ENCODE data around the gene C2CD2. TPM values are rescaled to one million over a fixed set of nuclear protein-coding genes. Genes with fewer than 3 reads are reported as not detected.

Gene C2CD2
- total and polyA plus RNA-seq, 2 donors = 13.0 to 24.3 TPM

DNA sequence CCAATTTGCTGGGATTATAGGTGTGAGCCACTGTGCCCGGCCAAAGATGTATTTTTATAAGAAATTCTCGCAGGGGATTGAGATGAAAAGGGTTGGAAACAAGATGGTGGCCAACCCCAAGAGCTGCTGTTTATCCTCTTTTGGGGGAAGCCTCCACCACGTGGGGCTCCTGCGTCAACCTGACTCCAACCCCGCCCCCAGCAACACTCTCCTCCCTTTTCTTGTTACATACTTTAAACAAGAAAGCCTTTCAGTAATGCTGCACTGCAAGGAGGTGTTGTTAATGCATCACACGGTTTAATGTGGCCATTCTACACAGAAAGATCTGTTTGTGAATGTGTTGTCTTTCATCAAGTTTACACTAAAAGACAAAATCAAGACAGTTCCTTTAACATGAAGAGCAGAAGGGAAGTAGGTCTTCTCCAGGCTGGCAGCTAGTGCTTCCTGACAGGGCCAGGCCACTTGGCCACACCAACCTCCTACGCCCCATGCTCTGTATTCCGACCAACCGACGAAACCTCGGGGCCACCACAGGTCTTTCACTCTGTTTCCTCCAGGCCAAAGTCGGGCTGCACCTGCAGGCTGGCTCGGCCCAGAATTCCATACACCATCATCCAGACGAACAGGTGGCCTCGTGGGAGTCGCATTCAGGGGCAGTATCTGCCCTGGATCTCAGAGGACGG lies 25.9 kb downstream of the C2CD2 start:
- no peaks in the 10 kb centered on the region for H3K4me1 ChIP-seq (ENCODE audit: insufficient read depth)
- H3K27ac ChIP-seq (ENCODE audit: low read depth) = no peak overlapping the region
- no peak for DNase-seq (ENCODE audit: extremely low spot score)

GRCh38 chr21:41926807-41927171 lies 27.0 kb downstream of the C2CD2 start:
- no peak for DNase-seq (ENCODE audit: extremely low spot score)
- peak overlapping the region; percentile 78 for H3K27ac ChIP-seq (ENCODE audit: low read depth)
- no peaks in the 10 kb centered on the region for H3K4me1 ChIP-seq (ENCODE audit: insufficient read depth)
- no peak overlapping the region for H3K4me3 ChIP-seq (ENCODE audit: low read depth, low read length)
- no peaks in the 10 kb centered on the region for H3K36me3 ChIP-seq (ENCODE audit: insufficient read depth)
- WGBS = 36% methylated on average over 3 of the region's 3 CpGs

More for the DNA sequence above, 25.9 kb downstream of the C2CD2 start:
- Histone ChIP-seq H3K36me3 (ENCODE audit: insufficient read depth) (no peaks in the 10 kb centered on the region), H3K4me3 (ENCODE audit: low read depth, low read length) (no peak overlapping the region)
- WGBS = 85% methylated on average over 17 of the region's 17 CpGs

DNA sequence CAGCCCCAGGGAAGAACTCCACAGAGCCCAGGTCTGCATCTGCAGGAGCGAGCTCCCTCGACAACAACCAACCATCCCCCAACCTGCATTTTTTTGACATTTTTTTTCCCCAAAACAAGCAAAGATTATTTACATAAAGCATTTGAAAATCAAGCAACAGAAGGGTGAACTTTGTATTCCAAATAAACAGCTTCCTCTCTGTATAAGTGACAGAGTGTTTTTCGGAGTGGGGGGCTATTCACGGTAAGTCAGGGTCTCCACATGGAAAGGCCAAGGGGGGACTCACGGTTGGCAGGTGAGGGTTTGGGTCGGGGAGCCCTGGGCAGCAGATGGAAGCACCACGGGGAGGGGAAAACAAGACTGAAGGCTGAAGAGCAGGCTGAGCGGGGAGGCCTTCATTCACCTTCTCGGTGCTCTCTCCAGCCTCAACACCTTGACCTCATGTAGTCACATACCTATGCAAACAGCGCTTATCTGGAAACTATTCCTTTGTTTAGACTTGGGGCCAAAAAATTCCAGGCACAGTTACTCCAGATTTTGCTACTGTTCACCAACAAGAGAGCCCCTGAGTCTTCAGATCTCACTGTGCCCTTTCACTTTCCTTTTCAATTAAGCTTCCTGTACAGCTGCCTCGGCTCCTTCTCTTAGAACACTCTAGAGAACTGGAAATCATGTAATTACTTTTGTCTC lies 27.6 kb downstream of the C2CD2 start:
- H3K4me1 ChIP-seq (ENCODE audit: insufficient read depth) = no peaks in the 10 kb centered on the region
- 45% methylated on average over 11 of the region's 11 CpGs for WGBS
- H3K36me3 ChIP-seq (ENCODE audit: insufficient read depth) = no peaks in the 10 kb centered on the region
- H3K4me3 ChIP-seq (ENCODE audit: low read depth, low read length) = peak overlapping the region; percentile 42
- no peak for DNase-seq (ENCODE audit: extremely low spot score)
- peak overlapping the region; percentile 89 for H3K27ac ChIP-seq (ENCODE audit: low read depth)

DNA sequence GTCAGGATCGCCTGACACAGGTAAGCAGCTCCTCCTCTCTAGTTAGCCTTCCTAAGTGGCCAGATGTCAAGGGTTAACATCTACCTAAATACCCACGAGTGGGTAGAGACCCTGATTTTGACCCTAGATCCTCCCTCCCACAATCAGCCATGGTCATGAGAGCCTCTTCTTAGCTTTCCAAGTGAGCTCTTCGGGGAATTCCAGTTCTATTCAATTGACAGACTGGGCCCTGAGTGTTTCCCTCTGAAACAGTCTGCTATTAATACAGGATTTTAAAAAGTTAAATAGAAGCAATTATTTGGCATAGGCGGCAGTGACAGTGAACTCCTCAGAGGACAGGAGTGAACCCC lies 28.1 kb downstream of the C2CD2 start:
- H3K4me1 ChIP-seq (ENCODE audit: insufficient read depth) = no peaks in the 10 kb centered on the region
- 70% methylated on average over 4 of the region's 4 CpGs for WGBS
- peak overlapping the region; percentile 89 for H3K27ac ChIP-seq (ENCODE audit: low read depth)
- no peak for DNase-seq (ENCODE audit: extremely low spot score)
- H3K36me3 ChIP-seq (ENCODE audit: insufficient read depth) = no peaks in the 10 kb centered on the region
- H3K4me3 ChIP-seq (ENCODE audit: low read depth, low read length) = peak overlapping the region; percentile 42

- WGBS = 60% methylated on average over 6 of the region's 6 CpGs
- Histone ChIP-seq H3K4me1 (ENCODE audit: insufficient read depth) (no peaks in the 10 kb centered on the region), H3K4me3 (ENCODE audit: low read depth, low read length) (no peak overlapping the region), H3K36me3 (ENCODE audit: insufficient read depth) (no peaks in the 10 kb centered on the region), H3K27ac (ENCODE audit: low read depth) (peak overlapping the region; percentile 35)
- no peak for DNase-seq (ENCODE audit: extremely low spot score)
Measured at GRCh38 chr21:41924368-41924754, 29.5 kb downstream of the C2CD2 start.

- Histone ChIP-seq H3K36me3 (ENCODE audit: insufficient read depth) (no peaks in the 10 kb centered on the region), H3K4me1 (ENCODE audit: insufficient read depth) (no peaks in the 10 kb centered on the region), H3K27ac (ENCODE audit: low read depth) (peak overlapping the region; percentile 35), H3K4me3 (ENCODE audit: low read depth, low read length) (no peak overlapping the region)
- 48% methylated on average over 7 of the region's 7 CpGs for WGBS
- DNase-seq (ENCODE audit: extremely low spot score) = no peak
Measured at GRCh38 chr21:41923631-41924367, 30.0 kb downstream of the C2CD2 start.

DNA sequence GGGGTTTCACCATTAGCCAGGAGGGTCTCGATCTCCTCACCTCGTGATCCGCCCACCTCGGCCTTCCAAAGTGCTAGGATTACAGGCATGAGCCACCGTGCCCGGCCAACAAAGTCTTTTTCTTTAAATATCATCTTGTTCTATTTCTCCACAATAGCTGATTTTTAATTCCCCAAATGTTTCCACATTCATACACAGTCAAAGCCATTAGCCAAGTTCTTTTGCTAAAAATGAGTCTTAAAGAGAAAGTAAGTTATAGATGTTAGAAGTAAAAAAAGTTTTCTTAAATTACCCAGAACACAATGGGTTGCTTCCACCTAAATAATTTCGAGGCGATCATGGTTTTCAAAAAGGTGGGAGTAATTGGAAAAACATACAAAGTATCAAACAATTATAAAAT lies 30.6 kb downstream of the C2CD2 start:
- no peak overlapping the region for H3K4me3 ChIP-seq (ENCODE audit: low read depth, low read length)
- H3K27ac ChIP-seq (ENCODE audit: low read depth) = no peak overlapping the region
- DNase-seq (ENCODE audit: extremely low spot score) = no peak
- no peaks in the 10 kb centered on the region for H3K36me3 ChIP-seq (ENCODE audit: insufficient read depth)
- H3K4me1 ChIP-seq (ENCODE audit: insufficient read depth) = no peaks in the 10 kb centered on the region
- WGBS = 78% methylated on average over 8 of the region's 8 CpGs

DNA sequence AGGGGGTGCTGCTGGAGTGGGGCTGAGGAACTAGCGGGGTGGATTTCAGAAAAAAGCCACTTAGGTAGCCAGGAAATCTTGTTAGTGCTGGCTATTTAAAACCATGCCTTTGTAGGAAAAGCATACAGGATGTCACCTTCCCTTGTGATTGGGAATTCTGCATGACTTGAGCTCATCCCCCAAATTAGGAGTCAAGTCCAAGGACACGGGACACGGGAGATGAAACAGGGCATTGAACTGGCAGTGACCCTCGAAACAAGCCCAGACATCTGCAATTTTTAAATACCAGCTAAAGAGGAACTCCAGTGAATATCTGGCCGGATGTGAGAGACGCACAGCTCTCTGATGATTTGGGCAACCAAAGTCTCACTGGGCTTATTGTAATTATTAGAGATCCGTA lies 32.8 kb downstream of the C2CD2 start:
- 70% methylated on average over 7 of the region's 7 CpGs for WGBS
- no peak for DNase-seq (ENCODE audit: extremely low spot score)
- no peak overlapping the region for H3K4me3 ChIP-seq (ENCODE audit: low read depth, low read length)
- peaks cover 5% of the 10 kb centered on the region for H3K36me3 ChIP-seq (ENCODE audit: insufficient read depth)
- no peak overlapping the region for H3K27ac ChIP-seq (ENCODE audit: low read depth)
- no peaks in the 10 kb centered on the region for H3K4me1 ChIP-seq (ENCODE audit: insufficient read depth)

GRCh38 chr21:41920476-41920875 lies 33.3 kb downstream of the C2CD2 start:
- H3K27ac ChIP-seq (ENCODE audit: low read depth) = no peak overlapping the region
- no peak overlapping the region for H3K4me3 ChIP-seq (ENCODE audit: low read depth, low read length)
- WGBS = 91% methylated on average over 5 of the region's 5 CpGs
- peaks cover 5% of the 10 kb centered on the region for H3K36me3 ChIP-seq (ENCODE audit: insufficient read depth)
- no peak for DNase-seq (ENCODE audit: extremely low spot score)
- no peaks in the 10 kb centered on the region for H3K4me1 ChIP-seq (ENCODE audit: insufficient read depth)

DNA sequence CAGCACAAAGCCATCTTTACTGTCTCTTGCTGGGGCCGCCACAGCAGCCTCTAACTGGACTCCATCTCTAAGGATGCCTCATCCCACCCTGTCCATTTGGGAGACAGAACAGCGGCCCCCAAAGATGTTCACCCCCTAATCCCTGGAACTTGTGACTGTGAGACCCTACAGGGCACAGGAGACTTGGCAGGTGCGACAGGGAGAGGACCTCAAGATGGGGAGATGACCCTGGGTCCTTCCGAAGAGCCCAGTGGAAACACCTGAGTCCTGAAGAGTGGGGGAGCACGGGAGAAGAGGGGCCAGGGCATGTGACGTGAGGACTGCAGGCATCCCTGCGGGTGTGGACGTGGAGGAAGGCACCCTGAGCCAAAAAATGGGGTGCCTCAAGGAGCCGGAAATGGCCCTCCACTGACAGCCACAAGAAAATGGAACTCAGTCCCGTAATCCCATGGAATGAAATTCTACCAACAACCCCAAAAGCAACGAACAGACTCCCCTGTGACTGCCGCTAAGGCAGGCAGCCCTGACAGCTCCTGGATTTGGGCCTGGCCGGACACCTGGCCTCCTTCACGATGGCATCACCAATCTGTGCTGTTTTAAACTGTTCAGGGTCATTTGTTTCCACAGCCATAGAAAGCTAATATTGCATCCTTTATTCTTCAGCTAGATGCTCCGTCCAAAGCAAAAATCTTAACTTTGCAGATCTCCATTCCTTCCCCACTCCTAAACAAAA lies 34.0 kb downstream of the C2CD2 start:
- WGBS = 92% methylated on average over 15 of the region's 15 CpGs
- Histone ChIP-seq H3K4me3 (ENCODE audit: low read depth, low read length) (no peak overlapping the region), H3K4me1 (ENCODE audit: insufficient read depth) (no peaks in the 10 kb centered on the region), H3K36me3 (ENCODE audit: insufficient read depth) (peaks cover 5% of the 10 kb centered on the region), H3K27ac (ENCODE audit: low read depth) (no peak overlapping the region)
- no peak for DNase-seq (ENCODE audit: extremely low spot score)

DNA sequence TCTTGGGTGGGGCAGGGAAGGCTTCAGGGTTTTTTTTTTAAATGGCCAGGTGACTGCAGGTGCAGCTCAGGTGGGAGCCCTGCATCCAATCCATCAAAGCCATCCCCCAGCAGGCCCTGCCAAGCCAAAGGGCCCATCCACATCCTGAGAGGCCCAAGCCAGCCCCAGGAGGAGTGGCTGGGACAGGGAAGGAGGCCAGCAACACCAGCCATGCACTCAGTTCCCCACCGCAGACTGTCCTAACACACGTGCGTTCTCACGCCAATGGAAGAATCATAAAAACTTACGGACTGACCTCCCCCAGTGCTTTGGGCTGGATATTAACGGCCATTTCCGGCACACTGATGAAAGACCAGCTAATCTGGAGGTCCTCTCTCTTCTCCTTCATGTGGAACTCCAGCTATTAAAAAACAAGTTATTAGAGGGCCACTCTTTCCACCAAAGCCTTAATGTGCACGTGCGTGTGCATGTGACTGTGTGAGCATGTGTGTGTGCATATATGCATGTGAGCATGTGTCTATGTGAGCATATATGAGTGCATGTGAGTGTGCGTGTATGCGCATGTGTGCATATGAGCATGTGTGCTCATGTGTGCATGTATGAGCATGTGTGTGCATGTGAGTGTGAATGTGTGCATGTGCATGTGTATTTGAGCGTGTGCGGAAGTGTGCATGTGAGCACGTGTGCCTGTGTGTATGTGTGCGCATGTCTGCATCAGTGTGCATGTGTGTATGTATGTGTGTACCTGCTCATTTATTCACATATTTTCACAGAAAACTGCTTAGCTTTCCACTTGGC lies 35.1 kb downstream of the C2CD2 start:
- Histone ChIP-seq H3K4me1 (ENCODE audit: insufficient read depth) (no peaks in the 10 kb centered on the region), H3K36me3 (ENCODE audit: insufficient read depth) (peaks cover 10% of the 10 kb centered on the region), H3K4me3 (ENCODE audit: low read depth, low read length) (no peak overlapping the region), H3K27ac (ENCODE audit: low read depth) (no peak overlapping the region)
- DNase-seq (ENCODE audit: extremely low spot score) = no peak
- 94% methylated on average over 15 of the region's 15 CpGs for WGBS

DNA sequence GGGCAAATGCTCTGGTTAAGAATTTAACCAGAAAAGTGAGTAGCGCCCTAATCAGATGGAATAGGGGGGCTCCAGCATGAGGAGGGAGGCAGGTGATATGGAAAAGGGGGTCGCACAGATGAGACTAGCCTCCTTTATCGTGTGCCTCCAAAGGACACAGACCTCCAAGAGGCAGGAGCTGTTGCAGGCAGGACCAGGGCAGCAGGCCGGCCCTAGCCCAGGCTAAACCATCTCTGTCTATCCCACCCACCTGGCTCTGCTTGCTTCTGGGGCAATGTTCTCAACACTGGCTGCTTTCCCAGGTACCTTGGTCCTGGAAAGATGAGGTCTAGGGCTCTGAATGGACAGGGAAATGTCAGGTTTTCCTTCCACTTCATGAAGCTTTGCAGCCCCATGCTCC lies 36.3 kb downstream of the C2CD2 start:
- no peak overlapping the region for H3K4me3 ChIP-seq (ENCODE audit: low read depth, low read length)
- no peaks in the 10 kb centered on the region for H3K4me1 ChIP-seq (ENCODE audit: insufficient read depth)
- H3K27ac ChIP-seq (ENCODE audit: low read depth) = no peak overlapping the region
- DNase-seq (ENCODE audit: extremely low spot score) = no peak
- H3K36me3 ChIP-seq (ENCODE audit: insufficient read depth) = peaks cover 12% of the 10 kb centered on the region
- WGBS = 95% methylated on average over 4 of the region's 4 CpGs

- 80% methylated on average over 3 of the region's 3 CpGs for WGBS
Measured at GRCh38 chr21:41916888-41917433, 36.9 kb downstream of the C2CD2 start.

More at GRCh38 chr21:41916888-41917433, 36.9 kb downstream of the C2CD2 start:
- H3K4me3 ChIP-seq (ENCODE audit: low read depth, low read length) = no peak overlapping the region
- no peaks in the 10 kb centered on the region for H3K4me1 ChIP-seq (ENCODE audit: insufficient read depth)
- no peak for DNase-seq (ENCODE audit: extremely low spot score)
- H3K36me3 ChIP-seq (ENCODE audit: insufficient read depth) = peaks cover 12% of the 10 kb centered on the region
- no peak overlapping the region for H3K27ac ChIP-seq (ENCODE audit: low read depth)
